ENCODE measurements around the gene OSTN. TPM values are rescaled to one million over a fixed set of nuclear protein-coding genes. Genes with fewer than 3 reads are reported as not detected.

Gene OSTN
- polyA plus RNA-seq, 2 of the 4 experiments (the other 2 are of a cell fraction), result not detected

GRCh38 chr3:191246630-191247029, 47.6 kb downstream of the OSTN start:
- DNase-seq (ENCODE audit: low read depth in 1 of 2, low spot score in 1 of 2), result peak; percentile 5 to 31
- H3K4me3 ChIP-seq, result no peak overlapping the region

DNA sequence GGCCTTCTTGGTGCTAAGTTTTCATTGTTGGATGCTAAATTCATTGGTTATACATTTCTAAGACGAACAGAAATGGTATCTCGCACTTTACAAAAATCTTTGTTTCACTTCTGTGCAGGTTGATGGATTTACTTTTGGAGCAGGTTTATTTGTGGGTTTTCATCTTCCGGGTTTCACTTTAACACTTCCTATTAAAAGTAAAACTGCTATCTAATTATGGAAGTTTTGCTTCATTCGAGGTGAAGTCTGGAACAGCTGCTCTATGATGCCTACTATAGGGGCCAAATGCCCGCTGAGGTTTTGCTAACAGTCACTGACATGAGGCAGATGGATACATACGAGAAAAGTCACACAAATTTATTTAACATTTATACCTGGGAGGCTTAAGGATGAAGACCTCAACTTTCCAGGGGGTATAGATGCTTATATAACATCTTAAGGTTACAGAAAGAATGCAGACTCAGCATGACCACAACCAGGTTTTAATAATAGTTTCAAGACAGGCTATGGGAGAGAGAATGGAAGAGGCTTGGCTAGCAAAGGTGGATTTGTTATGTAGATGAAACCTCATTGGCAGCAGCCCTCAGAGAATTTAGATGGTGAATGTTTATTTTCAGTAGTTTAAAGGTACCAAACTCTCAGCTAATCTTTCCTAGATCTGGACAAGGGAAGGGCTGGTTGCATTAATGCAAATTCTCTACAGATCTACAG, 54.2 kb downstream of the OSTN start:
- H3K4me3 ChIP-seq, result no peak overlapping the region
- ATAC-seq (no peak), FAIRE-seq (no peak), DNase-seq (ENCODE audit: low read depth in 1 of 2, low spot score in 1 of 2) (no peak)
- H3K4me1 ChIP-seq, result no peaks in the 10 kb centered on the region
- H3K4me2 ChIP-seq, result no peak overlapping the region
- ChIA-PET CTCF (no interaction called here), POLR2A (no interaction called here)
- H3K27ac ChIP-seq, result no peak overlapping the region
- WGBS (ENCODE audit: missing lambda C conversion rate), result 73% methylated on average over 6 of the region's 6 CpGs
- no peaks in the 10 kb centered on the region for H3K9me3 ChIP-seq
- TF ChIP-seq NFE2L2 (conservative IDR thresholded peaks at IDR 0.05; ENCODE audit: low read length) (no peak), PHF8 (IDR thresholded peaks at IDR 0.05; ENCODE audit: borderline replicate concordance, low read depth) (no peak), MAFK (IDR thresholded peaks at IDR 0.05; ENCODE audit: partially characterized antibody) (peak; percentile 49)

More at GRCh38 chr3:191246630-191247029, 47.6 kb downstream of the OSTN start:
- FAIRE-seq (no peak), ATAC-seq (peak in 1 of 2 experiments; percentile 68; a peak in 2 of 6 replicates)
- H3K4me1 ChIP-seq, result peaks cover 6% of the 10 kb centered on the region; the same call in 1 of the 3 replicates
- no peak overlapping the region for H3K27ac ChIP-seq
- H3K9me3 ChIP-seq, result no peaks in the 10 kb centered on the region
- POLR2A ChIA-PET, result no interaction called here
- H3K4me2 ChIP-seq, result 0 out of 3 replicates have a peak overlapping the region, but pooled peaks have one; percentile 11
- TF ChIP-seq GATA3 (IDR thresholded peaks at IDR 0.05; ENCODE audit: borderline replicate concordance) (peak; percentile 64; the same call in 1 of the 2 replicates), JUNB (IDR thresholded peaks at IDR 0.05) (0 out of 2 replicates have a peak, but pooled peaks have one; percentile 38), PHF8 (IDR thresholded peaks at IDR 0.05; ENCODE audit: borderline replicate concordance, low read depth) (no peak), MYC (IDR thresholded peaks at IDR 0.05; ENCODE audit: borderline replicate concordance, low read length) (no peak), FOSL2 (IDR thresholded peaks at IDR 0.05) (no peak), FOSL2 (CRISPR knock-in tag; IDR thresholded peaks at IDR 0.05) (peak; percentile 56)
- CTCF ChIA-PET, result interaction anchor here (0.6 kb wide), 1 partner anchor 26 kb away, joined by 3 read pairs; no protein-coding TSS in a partner anchor
- WGBS (ENCODE audit: missing lambda C conversion rate), result 0% methylated on average over 1 of the region's 1 CpG

DNA sequence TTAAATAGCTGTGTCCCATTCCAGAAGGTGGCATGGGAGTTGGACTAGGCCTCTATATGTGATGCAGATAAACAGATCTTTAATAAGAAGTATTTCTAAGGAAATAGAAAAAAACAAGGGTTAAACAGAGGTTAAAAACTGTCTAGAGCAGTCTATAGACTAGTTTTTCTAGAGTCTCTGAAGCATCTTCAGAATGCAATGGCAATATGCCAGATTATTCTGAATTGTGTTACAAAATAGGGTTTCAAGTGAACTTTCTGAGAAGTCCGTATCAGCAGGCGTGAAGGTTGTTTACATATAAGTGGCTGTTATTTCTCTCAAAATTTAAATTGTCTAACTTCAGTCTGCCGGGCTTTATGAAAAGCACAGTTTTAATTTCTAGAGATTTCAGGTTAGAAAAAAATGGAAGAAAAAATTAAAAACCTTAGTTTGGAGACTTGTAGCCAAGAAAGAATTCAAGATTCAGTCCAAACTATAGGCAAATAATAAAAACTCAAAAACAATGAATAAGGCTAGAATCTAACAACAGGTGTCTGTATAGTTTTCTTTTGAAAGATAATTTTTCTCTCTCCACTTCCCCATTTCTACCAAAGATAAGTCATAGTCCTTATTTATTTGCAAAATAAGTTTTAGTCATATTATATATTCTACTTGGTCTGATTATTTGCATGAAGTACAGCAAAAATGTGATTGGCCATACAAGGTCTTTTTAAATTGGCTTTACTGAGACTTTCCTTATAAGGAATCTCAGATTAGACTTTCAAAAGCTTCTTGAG, 55.2 kb downstream of the OSTN start:
- no peak for DNase-seq (ENCODE audit: low read depth in 1 of 2, low spot score in 1 of 2)
- no peak for FAIRE-seq
- no peak for ATAC-seq
- H3K4me2 ChIP-seq, result no peak overlapping the region
- H3K4me3 ChIP-seq, result no peak overlapping the region
- H3K4me1 ChIP-seq, result no peaks in the 10 kb centered on the region
- ChIA-PET POLR2A (no interaction called here), CTCF (no interaction called here)
- WGBS (ENCODE audit: missing lambda C conversion rate), result 88% methylated on average over 3 of the region's 3 CpGs
- no peaks in the 10 kb centered on the region for H3K9me3 ChIP-seq
- no peak overlapping the region for H3K27ac ChIP-seq
- TF ChIP-seq CEBPB (IDR thresholded peaks at IDR 0.05) (no peak), RAD21 (conservative IDR thresholded peaks at IDR 0.05 in 1 of 2, IDR thresholded peaks at IDR 0.05 in 1 of 2) (no peak), PHF8 (IDR thresholded peaks at IDR 0.05; ENCODE audit: borderline replicate concordance, low read depth) (no peak), HOXA7 (CRISPR knock-in tag; IDR thresholded peaks at IDR 0.05) (no peak), CHD4 (IDR thresholded peaks at IDR 0.05; ENCODE audit: borderline replicate concordance) (no peak), EHMT2 (IDR thresholded peaks at IDR 0.05; ENCODE audit: low read depth) (no peak), HOXB5 (CRISPR knock-in tag; IDR thresholded peaks at IDR 0.05) (no peak), USF2 (IDR thresholded peaks at IDR 0.05) (no peak), FOXS1 (CRISPR knock-in tag; IDR thresholded peaks at IDR 0.05) (no peak), EP300 (IDR thresholded peaks at IDR 0.05) (no peak), CTCF (IDR thresholded peaks at IDR 0.05) (no peak), CHD2 (IDR thresholded peaks at IDR 0.05; ENCODE audit: low read length, partially characterized antibody) (no peak), RARB (CRISPR knock-in tag; IDR thresholded peaks at IDR 0.05) (no peak), FOSB (CRISPR knock-in tag; IDR thresholded peaks at IDR 0.05) (no peak), ZSCAN20 (CRISPR knock-in tag; IDR thresholded peaks at IDR 0.05) (no peak), CBX2 (IDR thresholded peaks at IDR 0.05; ENCODE audit: borderline replicate concordance, low read depth) (no peak)
- TF ChIP-seq, protein P1, sequence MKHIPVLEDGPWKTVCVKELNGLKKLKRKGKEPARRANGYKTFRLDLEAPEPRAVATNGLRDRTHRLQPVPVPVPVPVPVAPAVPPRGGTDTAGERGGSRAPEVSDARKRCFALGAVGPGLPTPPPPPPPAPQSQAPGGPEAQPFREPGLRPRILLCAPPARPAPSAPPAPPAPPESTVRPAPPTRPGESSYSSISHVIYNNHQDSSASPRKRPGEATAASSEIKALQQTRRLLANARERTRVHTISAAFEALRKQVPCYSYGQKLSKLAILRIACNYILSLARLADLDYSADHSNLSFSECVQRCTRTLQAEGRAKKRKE (CRISPR knock-in tag; IDR thresholded peaks at IDR 0.05; ENCODE audit: low read depth), result no peak
- TF ChIP-seq, protein P2, sequence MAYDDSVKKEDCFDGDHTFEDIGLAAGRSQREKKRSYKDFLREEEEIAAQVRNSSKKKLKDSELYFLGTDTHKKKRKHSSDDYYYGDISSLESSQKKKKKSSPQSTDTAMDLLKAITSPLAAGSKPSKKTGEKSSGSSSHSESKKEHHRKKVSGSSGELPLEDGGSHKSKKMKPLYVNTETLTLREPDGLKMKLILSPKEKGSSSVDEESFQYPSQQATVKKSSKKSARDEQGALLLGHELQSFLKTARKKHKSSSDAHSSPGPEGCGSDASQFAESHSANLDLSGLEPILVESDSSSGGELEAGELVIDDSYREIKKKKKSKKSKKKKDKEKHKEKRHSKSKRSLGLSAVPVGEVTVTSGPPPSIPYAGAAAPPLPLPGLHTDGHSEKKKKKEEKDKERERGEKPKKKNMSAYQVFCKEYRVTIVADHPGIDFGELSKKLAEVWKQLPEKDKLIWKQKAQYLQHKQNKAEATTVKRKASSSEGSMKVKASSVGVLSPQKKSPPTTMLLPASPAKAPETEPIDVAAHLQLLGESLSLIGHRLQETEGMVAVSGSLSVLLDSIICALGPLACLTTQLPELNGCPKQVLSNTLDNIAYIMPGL (CRISPR knock-in tag; IDR thresholded peaks at IDR 0.05; ENCODE audit: borderline replicate concordance), result no peak
- TF ChIP-seq, protein P3, sequence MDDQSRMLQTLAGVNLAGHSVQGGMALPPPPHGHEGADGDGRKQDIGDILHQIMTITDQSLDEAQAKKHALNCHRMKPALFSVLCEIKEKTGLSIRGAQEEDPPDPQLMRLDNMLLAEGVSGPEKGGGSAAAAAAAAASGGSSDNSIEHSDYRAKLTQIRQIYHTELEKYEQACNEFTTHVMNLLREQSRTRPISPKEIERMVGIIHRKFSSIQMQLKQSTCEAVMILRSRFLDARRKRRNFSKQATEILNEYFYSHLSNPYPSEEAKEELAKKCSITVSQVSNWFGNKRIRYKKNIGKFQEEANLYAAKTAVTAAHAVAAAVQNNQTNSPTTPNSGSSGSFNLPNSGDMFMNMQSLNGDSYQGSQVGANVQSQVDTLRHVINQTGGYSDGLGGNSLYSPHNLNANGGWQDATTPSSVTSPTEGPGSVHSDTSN (IDR thresholded peaks at IDR 0.05), result no peak

Measured in A549 (cell line).